ENCODE data around the gene CRY2.

The CRY2 gene

DNA sequence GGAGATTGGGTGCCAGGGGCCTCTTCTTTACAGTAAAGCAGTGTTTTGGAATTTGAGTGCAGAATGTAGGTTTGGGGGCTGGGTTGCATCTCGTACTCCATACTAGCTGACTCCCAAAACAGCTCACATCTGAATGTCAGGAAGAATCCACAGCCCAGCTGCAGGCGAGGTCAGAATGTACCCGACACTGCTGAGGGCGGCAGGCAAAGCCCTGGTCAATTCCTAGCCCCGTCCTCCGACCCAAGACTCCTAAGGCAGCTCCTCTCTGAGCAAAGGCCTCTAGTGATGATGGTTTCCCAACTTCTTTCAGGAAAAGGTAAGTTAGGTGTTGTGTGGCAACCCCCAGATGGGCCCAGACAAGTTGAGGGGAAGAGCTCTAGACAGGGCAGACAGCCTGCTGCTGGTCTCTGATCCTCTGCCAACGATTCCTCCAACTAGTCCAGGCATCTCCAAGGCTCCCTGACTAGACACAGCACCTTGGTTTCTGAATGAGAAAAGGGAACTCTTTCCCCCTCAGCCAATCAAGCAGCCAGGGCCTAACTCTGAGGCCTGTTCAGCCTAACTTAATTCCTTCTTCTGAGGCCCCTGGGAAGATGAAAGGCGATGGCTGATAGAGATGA is 83.8 kb downstream of the CRY2 start:
- FAIRE-seq: no peak
- no peak for TF ChIP-seq CTCF (IDR thresholded peaks at IDR 0.05; ENCODE audit: insufficient read depth, missing control alignments)
- DNase-seq (ENCODE audit: insufficient read length, low spot score): no peak

DNA sequence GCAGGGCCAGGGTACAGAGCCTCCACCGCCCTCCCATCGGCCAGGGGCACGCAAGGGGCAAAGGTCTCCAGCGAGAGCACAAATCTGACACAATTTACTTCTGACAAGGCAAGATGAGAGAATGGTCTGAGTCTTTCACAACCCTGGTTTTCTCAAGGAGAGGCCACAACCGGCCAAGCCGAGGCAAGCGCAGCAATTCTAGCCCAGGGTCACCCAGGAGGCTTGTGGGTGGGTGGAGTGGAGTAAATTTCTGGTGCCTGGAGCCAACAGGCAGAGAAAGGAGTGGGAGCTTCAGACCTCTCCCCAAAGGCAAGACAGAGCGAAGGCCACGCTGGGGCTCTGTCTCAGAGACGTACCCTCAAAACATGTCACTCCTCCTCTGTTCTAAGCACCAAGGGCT is 84.5 kb downstream of the CRY2 start:
- no peak for DNase-seq (ENCODE audit: insufficient read length, low spot score)
- no peak for FAIRE-seq
- no peak for TF ChIP-seq CTCF (IDR thresholded peaks at IDR 0.05; ENCODE audit: insufficient read depth, missing control alignments)

- DNase-seq (ENCODE audit: insufficient read length, low spot score) (no peak), FAIRE-seq (no peak)
- no peak for TF ChIP-seq CTCF (IDR thresholded peaks at IDR 0.05; ENCODE audit: insufficient read depth, missing control alignments)
These were observed 84.9 kb downstream of the CRY2 start for GRCh38 chr11:45932217-45932616.
